ENCODE results near the gene CACNG5. TPM values are rescaled to one million over a fixed set of nuclear protein-coding genes. Genes with fewer than 3 reads are reported as not detected.

Gene CACNG5
- total RNA-seq, 4 donors from 2014 or later: not detected

Small RNA genes lying within 50 kb of the gene (small RNA-seq; reads per million reads assigned to genes)
- not detected for gene MIR634
- not detected for gene RNA5SP446

Other genes starting within 250 kb of the CACNG5 start
- 1 to 10 TPM in 2 of 4 donors, under 1 TPM in 1, not detected in 1; 0.56 to 2.2 (median 1.1) TPM for gene CACNG4, start 129.6 kb downstream of the CACNG5 start, total RNA-seq
- gene CACNG1, start 209.4 kb downstream of the CACNG5 start, total RNA-seq: not detected

All from omental fat pad (tissue), 4 donors.